Measurements from ENCODE around the gene NPAS3. TPM values are rescaled to one million over a fixed set of nuclear protein-coding genes. Genes with fewer than 3 reads are reported as not detected.

Gene NPAS3
- total and polyA plus RNA-seq, 2 of the 8 experiments (the other 6 are each of a cell fraction or from before 2014, with no cell fraction given) = 0.11 to 0.60 TPM

DNA sequence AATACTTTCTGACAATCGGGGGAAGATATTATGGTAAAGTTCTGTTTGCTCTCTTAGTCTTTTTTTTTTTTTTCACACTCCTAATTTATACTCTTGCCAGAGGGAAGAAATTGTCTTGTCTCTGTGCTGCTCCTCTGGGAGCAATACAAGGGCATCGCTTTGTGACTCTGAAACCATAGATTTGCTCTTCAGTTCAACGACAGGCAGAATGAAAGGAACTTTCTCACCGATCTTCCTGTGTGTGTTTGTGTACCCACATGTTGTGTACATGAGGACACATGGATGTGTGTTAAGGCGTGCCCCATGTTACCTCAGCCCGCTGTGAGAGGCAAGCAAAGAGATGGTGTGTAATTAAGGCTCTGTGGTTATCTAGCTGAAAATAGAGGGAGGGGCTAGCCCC, 554.6 kb downstream of the NPAS3 start:
- H4K5ac ChIP-seq (ENCODE audit: insufficient read length, low read depth, low read length) = no peak overlapping the region
- no peak overlapping the region for H3K4ac ChIP-seq (replicated peaks; ENCODE audit: insufficient read length, low read depth, low read length)
- DNase-seq (ENCODE audit: low read depth in 1 of 2, low spot score in 2 of 2) = no peak
- H2BK120ac ChIP-seq (replicated peaks; ENCODE audit: low read depth, low read length) = no peak overlapping the region
- H2BK12ac ChIP-seq (ENCODE audit: low read depth, low read length) = peak overlapping the region; percentile 70; the same call in 1 of the 2 replicates
- H3K56ac ChIP-seq (replicated peaks; ENCODE audit: insufficient read length, low read depth, low read length) = no peak overlapping the region
- H2BK20ac ChIP-seq (ENCODE audit: low read length) = no peak overlapping the region
- no peaks in the 10 kb centered on the region for H3K36me3 ChIP-seq (ENCODE audit: control insufficient read depth in 2 of 4, insufficient read depth in 4 of 4, low read length in 3 of 4)
- H2BK5ac ChIP-seq (ENCODE audit: low read depth, low read length) = 0 out of 2 replicates have a peak overlapping the region, but pooled peaks have one; percentile 62
- no peaks in the 10 kb centered on the region for H3K27me3 ChIP-seq (replicated peaks in 1 of 4; ENCODE audit: control insufficient read depth in 3 of 4, extremely low read depth in 1 of 4, insufficient read depth in 3 of 4, low read length in 3 of 4)
- no peak overlapping the region for H3K18ac ChIP-seq (ENCODE audit: extremely low read depth, low read length)
- no peak overlapping the region for H4K91ac ChIP-seq (replicated peaks; ENCODE audit: insufficient read length, low read length)
- 0 out of 7 replicates have a peak, but pooled peaks cover 0 to 2% (median 0%) of the 10 kb centered on the region in 4 experiments for H3K4me1 ChIP-seq (replicated peaks in 1 of 4; ENCODE audit: control insufficient read depth in 3 of 4, insufficient read depth in 4 of 4, low read length in 3 of 4)
- H3K27ac ChIP-seq (ENCODE audit: low read depth, low read length) = no peak overlapping the region
- H2BK15ac ChIP-seq (ENCODE audit: low read length) = 0 out of 2 replicates have a peak overlapping the region, but pooled peaks have one; percentile 40
- no peak for FAIRE-seq
- no peak overlapping the region for H3K9ac ChIP-seq (replicated peaks in 1 of 4; ENCODE audit: extremely low read depth in 1 of 4, low read depth in 3 of 4, low read length in 3 of 4)
- CTCF ChIA-PET (ENCODE audit: partially characterized antibody) = no interaction called here
- no peak overlapping the region for H3K23ac ChIP-seq (ENCODE audit: insufficient read length)
- no peaks in the 10 kb centered on the region for H3K79me2 ChIP-seq (ENCODE audit: control insufficient read depth in 1 of 2, insufficient read depth in 2 of 2, low read length in 2 of 2)
- no peaks in the 10 kb centered on the region for H3K79me1 ChIP-seq (ENCODE audit: low read depth, low read length)
- H3K23me2 ChIP-seq (ENCODE audit: low read depth, low read length) = no peaks in the 10 kb centered on the region
- H4K8ac ChIP-seq (ENCODE audit: extremely low read depth, insufficient read depth, low read length) = no peak overlapping the region
- H2AK5ac ChIP-seq (ENCODE audit: low read depth, low read length) = 0 out of 2 replicates have a peak overlapping the region, but pooled peaks have one; percentile 82
- H3K14ac ChIP-seq (ENCODE audit: insufficient read length) = no peak overlapping the region
- H3K9me3 ChIP-seq (ENCODE audit: insufficient read depth in 2 of 2, low read depth in 1 of 2, low read length in 1 of 2) = no peaks in the 10 kb centered on the region
- H4K20me1 ChIP-seq (replicated peaks in 1 of 2; ENCODE audit: control insufficient read depth in 1 of 2, insufficient read depth in 2 of 2, low read length in 2 of 2) = no peaks in the 10 kb centered on the region
- no peak overlapping the region for H3K4me3 ChIP-seq (ENCODE audit: extremely low read depth in 1 of 4, insufficient read depth in 2 of 4, low read depth in 3 of 4, low read length in 4 of 4)
- peak overlapping the region; percentile 92; the same call in 1 of the 2 replicates for H2AFZ ChIP-seq (ENCODE audit: low read length)
- 94% methylated on average over 6 of the region's 6 CpGs; no CpG with 5 or more reads in 1 of the 2 experiments for WGBS, 2 experiments (ENCODE audit: extremely low coverage in 1 of 2, insufficient coverage in 1 of 2, insufficient read length in 1 of 2, insufficient replicate concordance in 2 of 2, low coverage in 1 of 2, low lambda C conversion rate in 2 of 2, missing lambda C conversion rate in 1 of 2)
- no peak overlapping the region for H3K4me2 ChIP-seq (ENCODE audit: insufficient read depth in 1 of 2, low read depth in 2 of 2, low read length in 2 of 2)
- POLR2A ChIA-PET (ENCODE audit: partially characterized antibody) = no interaction called here
- TF ChIP-seq CHD2 (IDR thresholded peaks at IDR 0.05; ENCODE audit: low read length) = no peak
- TF ChIP-seq ZNF274 (IDR thresholded peaks at IDR 0.05; ENCODE audit: borderline replicate concordance, extremely low read depth, low read length) = no peak
- no peak for TF ChIP-seq MAFK (IDR thresholded peaks at IDR 0.05; ENCODE audit: low read depth, low read length)
- no peak for TF ChIP-seq CTBP2 (IDR thresholded peaks at IDR 0.05; ENCODE audit: borderline replicate concordance, insufficient read depth, insufficient read length, low read length)
- TF ChIP-seq NRF1 (IDR thresholded peaks at IDR 0.05; ENCODE audit: low read depth, low read length) = no peak
- TF ChIP-seq, protein P1, sequence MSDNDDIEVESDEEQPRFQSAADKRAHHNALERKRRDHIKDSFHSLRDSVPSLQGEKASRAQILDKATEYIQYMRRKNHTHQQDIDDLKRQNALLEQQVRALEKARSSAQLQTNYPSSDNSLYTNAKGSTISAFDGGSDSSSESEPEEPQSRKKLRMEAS (IDR thresholded peaks at IDR 0.05) = no peak
- TF ChIP-seq KDM4A (IDR thresholded peaks at IDR 0.05; ENCODE audit: low read depth, low read length, severe bottlenecking) = no peak
- TF ChIP-seq RXRA (IDR thresholded peaks at IDR 0.05; ENCODE audit: insufficient read depth, low read depth, low read length) = no peak
- no peak for TF ChIP-seq SP2 (IDR thresholded peaks at IDR 0.05; ENCODE audit: low read length)
- no peak for TF ChIP-seq EZH2 (IDR thresholded peaks at IDR 0.05; ENCODE audit: low read depth, low read length, severe bottlenecking)

Data from H1 (cell line).